Gastroesophageal sphincter (tissue), 4 donors: ENCODE data around the gene RASSF7. TPM values are rescaled to one million over a fixed set of nuclear protein-coding genes. Genes with fewer than 3 reads are reported as not detected.

Source experiments
- ATAC-seq: fragments of 150-250 bp; one replicate; pipeline ENCODE4 v1.9.1; 2016; ENCODE audit warnings: mild to moderate bottlenecking, moderate library complexity
- H3K27ac ChIP-seq, 4 donors: fragments of 200-600 bp; sonication (generic) in 3 of 4; 1 replicate in 3 of 4; 2 replicates in 1 of 4; pipeline ENCODE4 v1.5.1; 2016 to 2019
- H3K27me3 ChIP-seq: fragments of 200-600 bp; sonication (generic); one replicate; pipeline ENCODE4 v1.5.1; 2019
- H3K36me3 ChIP-seq, 2 donors: fragments of 200-600 bp; sonication (generic); one replicate each; pipeline ENCODE4 v1.5.1; 2019; ENCODE audit warnings: control low read depth in 1 of 2
- H3K4me1 ChIP-seq, 3 donors: fragments of 200-600 bp; sonication (generic); 1 replicate in 2 of 3; 2 replicates in 1 of 3; pipeline ENCODE4 v1.5.1; 2016 to 2019; ENCODE audit warnings: control low read depth in 2 of 3
- H3K4me3 ChIP-seq, 2 donors: fragments of 200-600 bp; sonication (generic); one replicate each; pipeline ENCODE4 v1.5.1; 2019; ENCODE audit warnings: mild to moderate bottlenecking in 1 of 2, moderate library complexity in 1 of 2
- H3K9me3 ChIP-seq, 3 donors: fragments of 200-600 bp; sonication (generic); one replicate each; pipeline ENCODE4 v1.5.1; 2017 to 2019; ENCODE audit warnings: control low read depth in 2 of 3
- CTCF ChIP-seq, 4 experiments: fragments of 200-600 bp in 2 of 4; fragments of 450-650 bp in 2 of 4; sonication (generic) in 1 of 4; IDR thresholded peaks; one replicate each; pipeline ENCODE4 v1.5.1; 2017 to 2019; ENCODE audit warnings: antibody characterized with exemption in 4 of 4, mild to moderate bottlenecking in 2 of 4, moderate library complexity in 2 of 4
- EP300 ChIP-seq: sonication (generic); formaldehyde crosslinking; IDR thresholded peaks from one replicate; pipeline ENCODE4 v1.6.1; 2017; ENCODE audit warnings: antibody characterized with exemption, mild to moderate bottlenecking
- POLR2A ChIP-seq, 2 donors: fragments of 450-650 bp; IDR thresholded peaks; one replicate each; pipeline ENCODE4 v1.6.1; 2017; ENCODE audit warnings: antibody characterized with exemption in 2 of 2, mild to moderate bottlenecking in 2 of 2, moderate library complexity in 1 of 2
- POLR2AphosphoS5 ChIP-seq: sonication (generic); formaldehyde crosslinking; IDR thresholded peaks from one replicate; pipeline ENCODE4 v1.6.1; 2017; ENCODE audit warnings: antibody characterized with exemption
- WGBS, 2 donors: methylation state at CpG; one replicate each; pipeline ENCODE4 v1.1.5; 2018; ENCODE audit warnings: low coverage in 1 of 2; 5-methylcytosine and 5-hydroxymethylcytosine counted together
- total RNA-seq, 4 donors: library from RNA; depleted of rRNA; stranded (reverse); fragments of >200 nt; gene quantifications; one replicate each; pipeline ENCODE4 v1.1.0, GENCODE V29; 2016

Gene RASSF7
- total RNA-seq, 4 donors from 2014 or later, result 3.4 to 12.5 (median 8.6) TPM

- H3K9me3 ChIP-seq, result no peaks in the 10 kb centered on the region
- no peak for ATAC-seq
- WGBS, 2 donors, result 100% methylated on average over 1 of the region's 22 CpGs; no CpG with 5 or more reads in 1 of the 2 donors
- H3K4me1 ChIP-seq, result peaks cover 0 to 42% (median 17%) of the 10 kb centered on the region in 3 donors
- H3K4me3 ChIP-seq, result no peak overlapping the region
- H3K27me3 ChIP-seq, result peaks cover 81% of the 10 kb centered on the region
- TF ChIP-seq POLR2A (IDR thresholded peaks at IDR 0.05) (no peak), CTCF (IDR thresholded peaks at IDR 0.05) (no peak), POLR2AphosphoS5 (no peak), EP300 (no peak)
- no peaks in the 10 kb centered on the region for H3K36me3 ChIP-seq
- H3K27ac ChIP-seq, result no peak overlapping the region
Measured at GRCh38 chr11:556662-557256, 4.0 kb upstream of the RASSF7 start.

GRCh38 chr11:557328-558132 lies 3.2 kb upstream of the RASSF7 start:
- Histone ChIP-seq H3K9me3 (no peaks in the 10 kb centered on the region), H3K4me1 (peaks cover 0 to 46% (median 17%) of the 10 kb centered on the region in 3 donors), H3K36me3 (no peaks in the 10 kb centered on the region), H3K27me3 (peaks cover 74% of the 10 kb centered on the region), H3K27ac (no peak overlapping the region), H3K4me3 (no peak overlapping the region)
- TF ChIP-seq EP300 (no peak), POLR2A (IDR thresholded peaks at IDR 0.05) (no peak), POLR2AphosphoS5 (no peak), CTCF (IDR thresholded peaks at IDR 0.05) (no peak)
- WGBS, 2 donors, result 50 to 96% methylated on average over 2 to 5 of the region's 24 CpGs
- ATAC-seq, result no peak

- Histone ChIP-seq H3K36me3 (no peaks in the 10 kb centered on the region), H3K9me3 (no peaks in the 10 kb centered on the region), H3K4me1 (peaks cover 0 to 46% (median 17%) of the 10 kb centered on the region in 3 donors), H3K27me3 (peaks cover 64% of the 10 kb centered on the region), H3K4me3 (no peak overlapping the region), H3K27ac (no peak overlapping the region)
- no peak for ATAC-seq
- no peak for TF ChIP-seq POLR2AphosphoS5
- TF ChIP-seq POLR2A (IDR thresholded peaks at IDR 0.05), result no peak
- no peak for TF ChIP-seq CTCF (IDR thresholded peaks at IDR 0.05)
- no peak for TF ChIP-seq EP300
- WGBS, 2 donors, result 84% methylated on average over 9 of the region's 20 CpGs; no CpG with 5 or more reads in 1 of the 2 donors
Measured at GRCh38 chr11:558503-558902, 2.3 kb upstream of the RASSF7 start.

GRCh38 chr11:559020-559620 lies 1.6 kb upstream of the RASSF7 start:
- TF ChIP-seq POLR2AphosphoS5 (no peak), EP300 (no peak), CTCF (IDR thresholded peaks at IDR 0.05) (no peak), POLR2A (IDR thresholded peaks at IDR 0.05) (no peak)
- ATAC-seq, result no peak
- Histone ChIP-seq H3K27me3 (peaks cover 58% of the 10 kb centered on the region), H3K9me3 (no peaks in the 10 kb centered on the region), H3K27ac (no peak overlapping the region), H3K4me3 (no peak overlapping the region), H3K4me1 (peaks cover 0 to 45% (median 17%) of the 10 kb centered on the region in 3 donors), H3K36me3 (no peaks in the 10 kb centered on the region)
- WGBS, 2 donors, result 60 to 74% methylated on average over 1 to 8 of the region's 15 CpGs
